Brain microvascular endothelial cell (primary cell): ENCODE measurements around the gene FOXJ1.

Experiments used
- DNase-seq: peaks from one replicate; pipeline ENCODE4 v3.0.0-alpha.2; 2020
- H3K27ac ChIP-seq: fragments of 250-450 bp; sonication (Bioruptor Pico); 2 replicates; pipeline ENCODE4 v1.5.1; 2020; ENCODE audit warnings: mild to moderate bottlenecking, moderate library complexity
- H3K27me3 ChIP-seq: fragments of 250-450 bp; sonication (Bioruptor Pico); replicated peaks from 2 replicates; pipeline ENCODE4 v1.5.1; 2020; ENCODE audit warnings: mild to moderate bottlenecking
- H3K36me3 ChIP-seq: fragments of 250-450 bp; sonication (Bioruptor Pico); replicated peaks from 2 replicates; pipeline ENCODE4 v1.5.1; 2020; ENCODE audit warnings: mild to moderate bottlenecking
- H3K4me3 ChIP-seq: 2 replicates; pipeline ENCODE4 v1.5.1; 2011; ENCODE audit warnings: low read depth, mild to moderate bottlenecking, control low read depth, low read length, moderate library complexity
- CTCF ChIP-seq: IDR thresholded peaks from 2 replicates; pipeline ENCODE4 v1.5.1; 2011; ENCODE audit warnings: low read depth, mild to moderate bottlenecking, moderate library complexity, low read length, control low read depth, inconsistent platforms; ENCODE audit errors: missing control alignments
- in situ Hi-C: cut with HindIII; loops from 2 replicates; pipeline ENCODE4 v1.10.0; 2017; ENCODE audit warnings: low sequenced_read_pairs, low pct_ligation_motif_present

The FOXJ1 gene

GRCh38 chr17:76153640-76154039 is 12.6 kb upstream of the FOXJ1 start:
- no peak overlapping the region for H3K27ac ChIP-seq
- DNase-seq = peak; percentile 27
- no peaks in the 10 kb centered on the region for H3K27me3 ChIP-seq
- in situ Hi-C loops = loop anchor here (25.0 kb wide), 1 partner anchor 109 kb away; the partner anchor contains the start of gene UBALD2
- no peak overlapping the region for H3K4me3 ChIP-seq
- peak; percentile 44 for TF ChIP-seq CTCF
- no peaks in the 10 kb centered on the region for H3K36me3 ChIP-seq

- no peak for TF ChIP-seq CTCF
- Histone ChIP-seq H3K4me3 (no peak overlapping the region), H3K27ac (no peak overlapping the region), H3K27me3 (no peaks in the 10 kb centered on the region), H3K36me3 (no peaks in the 10 kb centered on the region)
- DNase-seq = no peak
- in situ Hi-C loops = loop anchor here (25.0 kb wide), 1 partner anchor 109 kb away; the partner anchor contains the start of gene UBALD2
Observed at GRCh38 chr17:76153202-76153601, 12.2 kb upstream of the FOXJ1 start.

GRCh38 chr17:76152591-76152990 is 11.5 kb upstream of the FOXJ1 start:
- Histone ChIP-seq H3K27ac (no peak overlapping the region), H3K27me3 (no peaks in the 10 kb centered on the region), H3K36me3 (no peaks in the 10 kb centered on the region), H3K4me3 (no peak overlapping the region)
- in situ Hi-C loops = loop anchor here (25.0 kb wide), 1 partner anchor 110 kb away; the partner anchor contains the start of gene UBALD2
- no peak for TF ChIP-seq CTCF
- no peak for DNase-seq

GRCh38 chr17:76151896-76152454 is 10.9 kb upstream of the FOXJ1 start:
- no peak overlapping the region for H3K27ac ChIP-seq
- H3K4me3 ChIP-seq = no peak overlapping the region
- TF ChIP-seq CTCF = no peak
- DNase-seq = no peak
- H3K36me3 ChIP-seq = no peaks in the 10 kb centered on the region
- in situ Hi-C loops = loop anchor here (25.0 kb wide), 1 partner anchor 110 kb away; the partner anchor contains the start of gene UBALD2
- H3K27me3 ChIP-seq = no peaks in the 10 kb centered on the region

- H3K36me3 ChIP-seq = no peaks in the 10 kb centered on the region
- no peak for TF ChIP-seq CTCF
- no peak overlapping the region for H3K27ac ChIP-seq
- no peak overlapping the region for H3K4me3 ChIP-seq
- no peak for DNase-seq
- in situ Hi-C loops = loop anchor here (25.0 kb wide), 1 partner anchor 111 kb away; the partner anchor contains the start of gene UBALD2
- H3K27me3 ChIP-seq = no peaks in the 10 kb centered on the region
Observed at GRCh38 chr17:76150712-76151622, 9.9 kb upstream of the FOXJ1 start.
